Testis (tissue), 3 donors: Measurements from ENCODE around the gene BLACAT1. TPM values are rescaled to one million over a fixed set of nuclear protein-coding genes. Genes with fewer than 3 reads are reported as not detected.

ENCODE experiments used
- DNase-seq: peaks from one replicate; pipeline ENCODE4 v3.0.0-alpha.2; 2019
- H3K27ac ChIP-seq, 2 donors: fragments of 200-600 bp; sonication (generic); one replicate each; pipeline ENCODE4 v1.5.1; 2019
- H3K27me3 ChIP-seq: fragments of 200-600 bp; sonication (generic); one replicate; pipeline ENCODE4 v1.5.1; 2019
- H3K36me3 ChIP-seq: fragments of 200-600 bp; sonication (generic); one replicate; pipeline ENCODE4 v1.5.1; 2017; ENCODE audit warnings: low read depth; ENCODE audit errors: missing control alignments
- H3K4me1 ChIP-seq: fragments of 200-600 bp; sonication (generic); one replicate; pipeline ENCODE4 v1.5.1; 2019
- H3K4me3 ChIP-seq, 2 donors: fragments of 200-600 bp; sonication (generic); one replicate each; pipeline ENCODE4 v1.5.1; 2017 to 2019
- H3K9me3 ChIP-seq: fragments of 200-600 bp; sonication (generic); one replicate; pipeline ENCODE4 v1.5.1; 2017
- CTCF ChIP-seq, 3 experiments: fragments of 450-650 bp in 2 of 3; fragments of 200-600 bp in 1 of 3; sonication (generic) in 1 of 3; IDR thresholded peaks; one replicate each; pipeline ENCODE4 v1.5.1; 2016 to 2019; ENCODE audit warnings: antibody characterized with exemption in 3 of 3, mild to moderate bottlenecking in 2 of 3, moderate library complexity in 1 of 3
- POLR2A ChIP-seq: fragments of 450-650 bp; IDR thresholded peaks from one replicate; pipeline ENCODE4 v1.6.1; 2017; ENCODE audit warnings: antibody characterized with exemption, mild to moderate bottlenecking, moderate library complexity
- WGBS, 2 donors: methylation state at CpG; one replicate each; pipeline ENCODE4 v1.1.5; 2018; 5-methylcytosine and 5-hydroxymethylcytosine counted together
- intact Hi-C: fragments of 100-400 bp; cut with DNase I; formaldehyde crosslinking; loops from one replicate; pipeline ENCODE4 v1.15.1; 2023; ENCODE audit warnings: low total_unique reads
- polyA plus RNA-seq: library from polyadenylated mRNA; stranded (reverse); fragments of 350-450 nt; fragmentation: Illumina TruSeq; extraction: RNeasy Lipid Tissue Mini Kit (QIAGEN cat#74804); gene quantifications from one replicate; pipeline ENCODE4 v1.2.3, GENCODE V29; 2014; ENCODE audit warnings: low read depth, low replicate concordance; ENCODE audit not compliant: insufficient read depth
- total RNA-seq, 2 donors: library from RNA; depleted of rRNA; stranded (reverse); fragments of >200 nt; gene quantifications; one replicate each; pipeline ENCODE4 v1.2.3, GENCODE V29; 2016

Gene BLACAT1
- total and polyA plus RNA-seq, 3 donors from 2014 or later = 5.9 to 15.5 (median 14.4) TPM

GRCh38 chr1:205420938-205421337, 34.9 kb downstream of the BLACAT1 start:
- Histone ChIP-seq H3K4me1 (no peaks in the 10 kb centered on the region), H3K4me3 (no peak overlapping the region), H3K27ac (no peak overlapping the region), H3K9me3 (no peaks in the 10 kb centered on the region), H3K27me3 (no peaks in the 10 kb centered on the region), H3K36me3 (no peaks in the 10 kb centered on the region)
- intact Hi-C loops = no loop called here
- TF ChIP-seq POLR2A = no peak
- no peak for TF ChIP-seq CTCF (IDR thresholded peaks at IDR 0.05)
- 66 to 68% methylated on average over 2 of the region's 2 CpGs for WGBS, 2 donors
- no peak for DNase-seq

- H3K9me3 ChIP-seq = no peaks in the 10 kb centered on the region
Observed at GRCh38 chr1:205417870-205418635, 37.8 kb downstream of the BLACAT1 start.

GRCh38 chr1:205416322-205416721, 39.5 kb downstream of the BLACAT1 start:
- WGBS, 2 donors = 65 to 66% methylated on average over 2 of the region's 2 CpGs
- Histone ChIP-seq H3K27me3 (no peaks in the 10 kb centered on the region), H3K4me1 (no peaks in the 10 kb centered on the region), H3K27ac (no peak overlapping the region), H3K9me3 (no peaks in the 10 kb centered on the region), H3K36me3 (no peaks in the 10 kb centered on the region), H3K4me3 (no peak overlapping the region)
- intact Hi-C loops = no loop called here
- TF ChIP-seq POLR2A = no peak
- no peak for TF ChIP-seq CTCF (IDR thresholded peaks at IDR 0.05)
- DNase-seq = no peak

More at GRCh38 chr1:205417870-205418635, 37.8 kb downstream of the BLACAT1 start:
- no peak for TF ChIP-seq CTCF (IDR thresholded peaks at IDR 0.05)
- TF ChIP-seq POLR2A = no peak
- intact Hi-C loops = no loop called here
- WGBS, 2 donors = 79 to 87% methylated on average over 10 of the region's 10 CpGs
- no peaks in the 10 kb centered on the region for H3K4me1 ChIP-seq
- H3K36me3 ChIP-seq = no peaks in the 10 kb centered on the region
- no peaks in the 10 kb centered on the region for H3K27me3 ChIP-seq
- H3K4me3 ChIP-seq = no peak overlapping the region
- no peak for DNase-seq
- no peak overlapping the region for H3K27ac ChIP-seq

GRCh38 chr1:205410581-205411298, 45.1 kb downstream of the BLACAT1 start:
- Histone ChIP-seq H3K4me1 (no peaks in the 10 kb centered on the region), H3K4me3 (no peak overlapping the region)

More at GRCh38 chr1:205410581-205411298, 45.1 kb downstream of the BLACAT1 start:
- no peaks in the 10 kb centered on the region for H3K27me3 ChIP-seq
- no peak for DNase-seq
- TF ChIP-seq POLR2A (no peak), CTCF (IDR thresholded peaks at IDR 0.05) (no peak)
- intact Hi-C loops = no loop called here
- no peaks in the 10 kb centered on the region for H3K36me3 ChIP-seq
- H3K27ac ChIP-seq = no peak overlapping the region
- no peaks in the 10 kb centered on the region for H3K9me3 ChIP-seq
- WGBS, 2 donors = 58% methylated on average over 5 of the region's 5 CpGs
